Activated CD4-positive, alpha-beta T cell treated with anti-CD3 and anti-CD28 coated beads, Interleukin-10, Interleukin-2, amounts not matched to agents 100 ng/mL and 50 ng/mL, durations not matched to agents 16 hours and 8 hours (primary cell): ENCODE measurements around the gene OPCML.

Experiments used
- DNase-seq: peaks from one replicate; pipeline ENCODE4 v3.0.0-alpha.2; 2020

OPCML gene

GRCh38 chr11:133350045-133350444 is 182.3 kb downstream of the OPCML start:
- no peak for DNase-seq

- no peak for DNase-seq
Measured at GRCh38 chr11:133347988-133348387, 184.3 kb downstream of the OPCML start.

GRCh38 chr11:133346137-133346536 is 186.2 kb downstream of the OPCML start:
- no peak for DNase-seq

DNA sequence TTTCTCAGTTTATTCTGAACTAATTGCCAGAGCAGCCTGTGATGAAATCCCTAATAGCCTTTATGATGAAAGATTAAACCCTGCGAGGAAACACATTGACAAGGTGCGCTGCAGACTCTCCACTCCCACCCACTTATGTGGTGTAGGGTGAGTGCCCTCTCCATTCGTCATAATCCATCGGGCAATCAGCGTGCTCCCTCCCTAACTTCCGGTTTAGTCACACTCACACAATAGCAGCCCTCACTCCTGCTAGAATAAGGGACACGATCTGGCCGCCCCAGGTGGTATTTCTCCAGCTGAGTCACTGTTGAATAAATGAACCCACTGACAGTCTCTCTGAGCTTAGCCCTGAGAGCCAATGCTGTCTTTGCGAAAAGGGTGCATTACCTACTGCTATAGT is 188.3 kb downstream of the OPCML start:
- DNase-seq = no peak

DNA sequence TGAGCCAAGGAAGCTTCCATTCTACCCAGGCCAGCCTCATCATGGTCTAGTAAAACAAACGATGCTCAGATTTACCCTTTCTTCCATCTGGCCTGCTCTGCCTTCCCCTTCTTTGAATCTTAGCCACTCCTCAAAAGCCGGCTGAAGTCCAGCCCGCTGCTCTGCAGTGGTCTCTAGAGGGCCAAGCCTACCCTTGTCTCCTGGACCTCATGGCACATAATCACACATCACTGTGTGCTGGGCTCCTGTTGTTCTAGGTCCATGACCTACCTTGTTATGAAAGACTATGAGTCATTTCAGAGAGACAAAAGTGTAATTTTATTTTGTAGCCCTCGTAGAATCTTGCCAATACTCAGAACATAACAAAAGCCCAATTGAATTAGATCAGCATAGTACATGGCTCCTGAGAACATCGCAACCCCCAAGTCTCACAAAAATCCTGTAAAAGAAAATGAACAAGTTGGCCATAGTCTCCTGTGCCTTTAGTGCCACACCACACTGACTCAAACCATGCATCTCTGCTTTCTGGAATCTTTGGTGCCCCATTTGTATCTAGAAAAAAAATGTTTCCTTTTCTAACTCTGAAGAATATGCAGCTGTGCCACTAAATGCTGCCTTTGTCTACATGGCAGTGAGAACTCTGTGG is 192.7 kb downstream of the OPCML start:
- no peak for DNase-seq

DNA sequence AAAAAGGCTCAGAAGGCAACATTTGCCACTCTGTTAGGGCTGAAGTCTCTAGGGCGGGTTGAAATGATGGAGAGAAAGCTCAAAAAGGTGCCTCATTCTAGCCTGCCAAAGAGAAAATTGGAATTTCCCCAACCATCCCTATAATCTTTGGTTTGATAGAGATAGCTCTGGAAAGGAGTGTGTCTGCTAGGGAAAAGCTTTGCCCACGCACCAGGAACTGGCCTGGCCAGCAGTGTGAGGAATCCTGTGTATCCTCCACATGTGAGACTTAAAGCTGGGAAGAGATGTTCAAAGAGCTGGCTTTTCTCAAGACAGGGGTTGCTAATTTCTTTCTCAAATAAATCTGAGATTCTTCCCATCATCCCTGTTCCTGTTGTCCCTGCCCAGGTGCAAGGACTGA is 193.7 kb downstream of the OPCML start:
- no peak for DNase-seq

GRCh38 chr11:133337951-133338418 is 194.3 kb downstream of the OPCML start:
- DNase-seq = no peak

DNA sequence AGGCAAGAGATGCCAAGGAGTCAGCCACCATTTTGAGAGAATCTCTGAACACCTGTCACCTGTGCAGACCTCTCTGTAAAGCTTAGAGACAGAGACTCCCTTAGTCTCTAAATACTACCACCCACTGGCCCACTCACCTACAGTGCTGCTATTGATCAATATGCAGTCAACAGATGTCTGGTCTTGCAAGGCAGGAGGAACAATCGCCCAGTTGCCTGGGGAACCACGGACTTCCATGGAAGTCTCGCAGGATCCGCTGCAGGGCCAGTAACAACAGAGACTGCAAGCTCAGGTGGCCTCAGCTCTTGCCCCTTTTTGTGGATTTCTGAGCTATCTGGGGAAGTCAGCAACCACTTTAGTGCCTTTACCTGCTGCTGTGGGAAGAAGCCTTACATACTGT is 195.1 kb downstream of the OPCML start:
- DNase-seq = no peak

DNA sequence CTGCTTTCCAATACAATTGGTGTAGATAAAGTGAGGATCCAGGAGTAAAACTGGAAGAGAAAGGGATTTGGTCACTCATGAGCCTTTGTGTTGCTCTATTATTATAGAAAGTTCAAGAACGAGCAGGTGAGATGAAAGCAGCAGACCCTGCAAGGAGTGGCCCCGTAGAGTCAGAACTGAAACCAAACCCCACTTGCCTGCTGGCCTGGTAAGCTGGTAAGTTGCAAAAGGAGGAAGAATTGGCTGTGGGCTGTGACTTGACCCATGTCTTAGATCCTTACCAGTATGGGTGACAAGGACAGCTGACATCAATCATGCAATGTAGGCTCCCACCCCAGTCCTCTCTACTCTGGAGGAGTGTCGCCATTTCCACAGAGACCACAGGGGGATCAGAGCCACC is 201.3 kb downstream of the OPCML start:
- no peak for DNase-seq

GRCh38 chr11:133326849-133327248 is 205.5 kb downstream of the OPCML start:
- DNase-seq = no peak

- no peak for DNase-seq
Measured at GRCh38 chr11:133326332-133326731, 206.0 kb downstream of the OPCML start.

- no peak for DNase-seq
Measured at GRCh38 chr11:133325711-133326110, 206.6 kb downstream of the OPCML start.

DNA sequence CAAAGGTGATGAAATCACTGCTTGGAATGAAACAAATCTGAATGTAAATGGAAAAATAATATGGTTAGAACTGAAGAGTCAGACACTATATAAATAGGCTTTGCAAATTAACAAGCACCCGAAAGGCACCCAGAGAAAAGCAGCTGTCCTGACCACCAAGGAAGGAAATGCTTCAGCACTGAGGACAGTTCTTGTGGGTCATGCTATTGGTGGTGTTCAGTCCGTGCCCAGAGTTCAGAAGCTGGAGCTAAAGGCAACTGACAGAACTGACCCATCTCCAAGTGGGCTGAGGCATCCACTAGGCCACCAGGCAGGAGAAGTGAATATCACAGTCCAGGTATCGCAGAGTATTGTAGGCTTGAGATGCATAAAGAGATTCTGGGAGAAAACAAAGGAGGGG is 208.9 kb downstream of the OPCML start:
- no peak for DNase-seq

DNA sequence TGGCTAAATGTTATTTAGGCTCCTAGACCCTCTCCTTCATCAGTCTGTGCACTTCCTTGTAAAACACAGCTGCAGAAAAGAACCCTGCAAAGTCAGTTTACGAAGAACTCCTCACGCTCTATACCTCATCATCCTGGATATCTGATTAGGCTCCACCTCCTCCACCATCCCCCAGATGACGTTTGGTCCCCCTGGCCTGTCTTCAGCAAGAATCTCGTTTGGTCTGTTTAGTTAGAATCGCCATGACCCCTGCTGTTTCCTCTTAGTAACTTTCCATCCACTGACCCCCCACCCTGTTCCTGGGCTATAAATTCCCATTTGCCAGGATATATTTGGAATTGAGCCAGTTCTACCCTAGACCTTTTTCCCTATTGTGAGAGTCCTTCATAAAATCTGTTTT is 214.1 kb downstream of the OPCML start:
- DNase-seq = no peak

- DNase-seq = no peak
Measured at GRCh38 chr11:133311230-133311629, 221.1 kb downstream of the OPCML start.

- DNase-seq = peak; percentile 2
Measured at GRCh38 chr11:133306019-133306418, 226.3 kb downstream of the OPCML start.

- DNase-seq = no peak
Measured at GRCh38 chr11:133305208-133305956, 226.9 kb downstream of the OPCML start.

DNA sequence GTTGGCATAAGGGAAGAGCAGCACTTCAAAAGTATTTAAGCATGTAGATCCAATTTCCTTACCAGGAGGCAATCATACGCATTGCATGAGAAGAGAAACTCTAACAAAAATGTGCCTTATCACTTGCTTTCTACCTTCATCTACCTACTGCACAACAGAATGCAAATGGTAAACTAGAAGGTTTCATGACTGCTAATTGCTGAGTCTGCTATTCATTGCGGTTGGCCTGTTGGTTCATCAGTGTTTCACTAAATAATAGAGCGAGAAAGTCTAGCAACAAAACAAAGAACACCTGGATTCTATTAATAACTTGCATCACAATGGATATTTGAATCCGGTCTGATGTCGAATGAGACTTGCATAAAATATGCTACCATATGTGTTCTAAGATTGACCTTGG is 229.0 kb downstream of the OPCML start:
- DNase-seq = no peak

DNA sequence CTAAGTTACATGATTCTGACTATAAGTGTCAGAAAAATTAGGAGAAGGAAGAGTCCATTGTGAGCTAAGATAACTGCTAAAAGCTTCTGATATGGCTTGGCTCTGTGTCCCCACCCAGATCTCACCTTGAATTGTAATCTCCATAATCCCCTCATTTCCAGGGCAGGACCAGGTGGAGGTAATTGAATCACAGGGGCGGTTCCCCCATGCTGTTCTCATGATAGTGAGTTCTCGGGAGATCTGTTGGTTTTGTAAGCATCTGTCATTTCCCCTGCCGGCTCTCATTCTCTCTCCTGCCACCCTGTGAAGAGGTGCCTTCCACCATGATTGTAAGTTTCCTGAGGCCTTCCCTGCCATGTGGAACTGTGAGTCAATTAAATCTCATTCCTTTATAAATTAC is 230.2 kb downstream of the OPCML start:
- no peak for DNase-seq

DNA sequence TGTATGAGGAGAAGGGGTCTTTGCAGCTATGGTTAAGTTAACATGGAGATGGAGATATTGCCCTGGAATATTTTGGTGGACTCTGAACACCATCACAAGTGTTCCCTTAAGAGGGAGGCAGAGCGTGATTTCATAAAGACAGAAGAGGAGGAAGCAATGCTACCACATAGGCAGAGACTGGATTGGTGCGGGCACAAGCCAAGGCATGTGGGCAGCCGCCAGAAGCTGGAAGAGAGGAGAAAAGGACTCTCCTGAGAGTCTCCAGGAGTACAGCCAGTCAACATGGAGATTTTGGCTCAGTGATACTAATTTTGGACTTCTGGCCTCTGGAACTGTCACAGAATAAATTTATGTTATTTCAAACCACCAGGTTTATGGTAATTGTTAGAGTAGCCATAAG is 231.6 kb downstream of the OPCML start:
- no peak for DNase-seq

DNA sequence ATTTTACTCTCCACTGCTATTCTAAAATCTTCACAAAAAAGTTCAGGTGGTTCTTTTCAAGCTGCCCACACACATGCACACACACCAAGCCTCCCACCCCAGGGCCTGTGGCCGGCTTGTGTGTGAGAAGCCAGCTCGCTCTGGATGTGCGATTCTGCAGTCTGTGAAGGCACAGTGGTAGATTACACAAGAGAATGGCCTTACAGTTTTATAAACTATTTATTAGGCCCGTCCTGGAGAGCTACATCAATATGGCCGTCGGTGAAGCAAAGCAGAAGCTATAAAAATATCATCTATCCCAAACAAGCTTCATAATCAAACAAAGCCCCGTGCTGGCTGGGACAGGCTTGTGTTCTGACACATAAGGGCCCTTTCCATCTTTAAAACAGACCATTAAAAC is 240.5 kb downstream of the OPCML start:
- DNase-seq = no peak

GRCh38 chr11:133285359-133285758 is 246.9 kb downstream of the OPCML start:
- no peak for DNase-seq

DNA sequence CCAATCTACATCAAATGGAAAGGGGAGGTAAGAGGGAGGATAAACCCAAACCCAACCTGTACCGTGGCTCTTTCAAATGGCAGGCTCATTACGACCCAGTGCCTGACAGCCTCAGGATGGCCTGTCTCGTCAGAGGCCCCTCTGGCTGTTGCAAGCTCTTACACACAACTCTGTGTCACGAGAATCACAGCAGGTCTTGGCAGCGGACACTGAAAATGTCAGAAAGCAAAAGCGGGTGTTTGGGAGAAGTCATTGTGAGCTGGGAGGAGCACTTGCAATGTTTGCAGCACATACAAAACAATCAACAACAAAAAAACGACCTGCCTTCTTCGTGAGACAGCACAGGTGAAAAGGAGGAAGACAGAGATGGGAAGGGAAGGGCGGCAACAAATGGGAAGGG is 248.1 kb downstream of the OPCML start:
- DNase-seq = no peak

DNA sequence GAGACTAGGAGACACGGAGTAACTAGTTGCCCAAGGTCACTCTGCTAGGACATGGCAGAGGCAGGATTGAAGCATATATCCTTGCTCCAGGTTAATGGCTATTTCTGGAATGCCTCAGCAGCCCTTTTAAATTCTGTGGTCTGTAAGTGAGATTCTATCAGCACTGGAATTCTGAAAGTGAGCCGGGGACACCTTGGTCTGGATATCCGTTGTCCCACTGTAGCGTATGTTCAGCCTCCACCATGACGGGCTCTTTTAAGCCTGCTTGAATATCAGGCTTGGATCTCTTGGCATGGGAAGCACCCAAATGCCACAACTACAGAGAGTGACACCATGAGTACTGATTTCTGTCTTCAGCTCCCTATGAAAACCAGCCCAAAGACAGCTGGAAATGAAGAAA is 254.4 kb downstream of the OPCML start:
- DNase-seq = no peak
